8988T (cell line): Measurements from ENCODE around the gene PDS5A.
"Not testable (repeated sequence)": the region's sequence is repeated elsewhere in the genome, so short reads cannot be mapped to it uniquely, and the experiment has no call there.

ENCODE experiments used
- DNase-seq: peaks from one replicate; pipeline ENCODE4 v3.0.0; 2011

PDS5A gene

DNA sequence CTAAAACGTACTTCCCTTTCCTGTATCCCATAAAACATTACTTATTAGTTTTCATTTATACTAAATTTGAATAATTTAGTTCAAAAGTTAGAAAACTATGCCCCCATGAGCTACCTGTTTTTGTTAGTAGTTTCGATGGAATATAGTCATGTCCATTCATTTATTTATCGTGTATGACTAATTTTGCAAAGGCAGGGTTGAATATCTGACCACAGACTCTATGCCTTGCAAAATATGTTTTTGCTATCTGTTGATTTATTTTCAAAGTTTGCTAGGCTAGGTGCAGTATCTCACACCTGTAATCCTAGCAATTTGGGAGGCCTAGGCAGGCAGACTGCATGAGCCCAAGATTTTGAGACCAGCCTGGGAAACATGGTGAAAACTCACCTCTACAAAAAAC is 78.4 kb downstream of the PDS5A start:
- no peak for DNase-seq

DNA sequence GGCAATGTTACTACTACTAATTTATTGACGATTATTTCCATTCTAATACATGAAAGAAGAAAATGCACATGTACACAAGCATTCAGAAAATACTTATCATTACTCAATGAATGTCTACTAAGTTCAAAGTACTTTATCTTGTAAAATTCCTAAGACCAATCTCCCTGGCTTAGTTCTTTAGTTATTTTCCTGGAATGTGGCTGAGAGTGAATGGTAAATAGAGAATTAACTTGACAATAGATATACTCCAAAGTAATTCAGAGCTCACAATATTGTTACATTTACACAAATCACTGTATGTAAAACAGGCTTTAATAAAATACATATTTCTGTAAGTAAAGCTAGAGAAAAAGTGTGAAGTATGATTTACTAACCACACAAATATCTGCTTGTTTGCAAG is 79.7 kb downstream of the PDS5A start:
- DNase-seq, result no peak

DNA sequence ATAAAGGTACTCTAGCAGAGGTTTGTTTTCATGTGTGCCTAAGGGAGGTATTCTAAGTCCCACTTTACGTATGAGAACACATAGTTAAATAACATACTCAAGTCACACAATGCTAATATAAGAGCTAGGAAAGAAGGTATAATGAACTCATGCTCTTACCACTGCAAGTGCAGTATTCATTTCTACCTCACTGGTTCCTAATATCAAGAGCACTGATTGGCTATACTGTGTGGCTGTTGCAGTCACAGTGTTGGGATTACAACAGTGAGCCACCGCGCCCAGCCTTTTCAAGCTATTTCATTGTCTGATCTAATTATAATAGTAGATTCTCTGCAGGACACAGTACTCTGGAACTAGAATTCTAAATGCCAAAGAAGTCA is 84.0 kb downstream of the PDS5A start:
- no peak for DNase-seq

DNA sequence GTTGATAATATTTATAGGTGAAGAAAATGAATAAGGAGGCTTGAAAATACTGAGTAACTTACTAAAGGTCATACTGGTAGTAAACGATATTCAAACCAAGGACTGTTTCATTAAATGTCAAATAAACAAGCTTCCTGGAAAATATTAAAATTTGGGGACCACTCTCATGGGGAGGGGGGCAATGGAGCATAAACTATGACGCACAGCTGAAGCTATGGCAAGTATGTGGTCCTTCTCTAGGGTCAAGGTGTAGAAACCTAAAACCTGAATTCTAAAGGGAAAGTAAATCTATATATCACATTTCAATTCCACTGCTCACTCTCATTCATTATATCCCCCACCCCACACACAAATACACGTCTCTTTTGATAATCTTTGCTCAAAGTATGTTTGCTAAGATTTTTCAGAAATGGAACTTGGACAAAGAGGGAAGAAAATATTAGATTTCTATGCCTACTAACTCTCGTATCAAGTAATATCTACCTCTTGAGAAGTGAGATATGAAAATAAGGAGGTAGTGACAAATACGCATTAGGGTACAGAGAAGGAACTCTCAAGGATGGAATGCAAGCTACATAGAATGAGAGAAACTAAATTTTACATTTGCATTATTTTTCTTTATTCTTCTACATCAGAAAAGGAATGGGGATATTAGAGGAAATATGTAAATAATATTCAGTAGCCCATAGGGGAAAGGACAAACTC is 84.6 kb downstream of the PDS5A start:
- no peak for DNase-seq

DNA sequence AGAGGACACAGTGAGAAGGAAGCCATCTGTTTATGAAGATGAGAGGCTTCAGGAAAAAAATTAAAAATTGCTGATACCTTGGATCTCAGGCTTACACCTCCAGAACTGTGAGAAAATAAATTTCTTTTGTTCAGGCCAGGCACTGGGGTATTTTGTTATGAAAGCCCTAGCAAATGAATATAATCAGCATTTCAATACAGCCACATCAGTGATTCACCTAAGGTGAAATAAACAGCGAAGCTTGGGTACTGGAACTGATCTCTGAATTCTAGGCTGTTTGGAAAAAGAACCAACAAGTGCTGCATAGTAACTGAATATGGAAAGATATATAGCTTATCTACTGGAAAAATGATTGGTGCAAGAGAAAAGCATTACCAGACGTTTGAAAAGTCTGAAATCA is 88.5 kb downstream of the PDS5A start:
- no peak for DNase-seq

DNA sequence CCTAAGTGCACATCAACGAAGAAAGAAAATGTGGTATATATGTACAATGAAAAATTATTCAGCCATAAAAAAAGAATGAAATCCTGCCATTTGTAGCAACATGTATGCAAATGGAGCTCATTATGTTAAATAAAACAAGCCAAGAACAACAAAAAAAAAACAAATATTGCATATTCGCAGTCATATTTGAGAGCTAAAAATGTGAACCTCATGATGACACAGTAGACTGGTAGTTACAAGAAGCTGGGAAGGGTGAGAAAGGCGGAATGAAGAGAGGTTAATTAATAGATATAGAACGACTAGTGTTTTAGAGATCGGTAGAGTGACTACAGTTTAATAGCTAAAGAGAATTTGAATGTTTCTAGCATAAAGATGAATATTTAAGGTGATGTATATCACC is 89.2 kb downstream of the PDS5A start:
- no peak for DNase-seq

DNA sequence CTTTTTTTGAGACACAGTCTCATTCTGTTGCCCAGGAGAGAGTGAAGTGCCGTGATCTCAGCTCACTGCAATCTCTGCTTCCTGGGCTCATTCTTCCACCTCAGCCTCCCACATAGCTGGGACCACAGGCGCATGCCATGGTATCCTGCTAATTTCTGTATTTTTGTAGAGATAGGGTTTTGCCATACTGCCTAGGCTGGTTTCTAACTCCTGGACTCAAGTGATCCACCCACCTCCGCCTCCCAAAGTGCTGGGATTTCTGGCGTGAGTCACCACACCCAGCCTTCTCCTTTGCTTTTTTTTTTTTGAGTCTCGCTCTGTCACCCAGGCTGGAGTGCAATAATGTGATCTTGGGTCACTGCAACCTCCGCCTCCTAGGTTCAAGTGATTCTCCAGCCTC is 94.1 kb downstream of the PDS5A start:
- no peak for DNase-seq

DNA sequence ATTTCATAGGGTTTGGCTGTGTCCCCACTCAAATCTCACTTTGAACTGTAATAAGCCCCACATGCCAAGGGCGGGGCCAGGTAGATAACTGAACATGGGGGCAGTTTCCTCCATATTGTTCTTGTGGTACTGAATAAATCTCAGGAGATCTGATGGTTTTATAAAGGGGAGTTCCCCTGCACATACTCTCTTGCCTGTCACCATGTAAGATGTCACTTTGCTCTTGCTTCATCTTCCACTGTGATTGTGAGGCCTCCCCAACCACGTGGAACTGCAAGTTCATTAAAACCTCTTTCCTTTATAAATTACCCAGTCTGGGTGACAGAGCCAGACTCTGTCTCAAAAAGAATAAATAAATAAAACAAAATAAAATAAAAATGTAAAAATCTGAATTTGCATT is 95.9 kb downstream of the PDS5A start:
- no peak for DNase-seq

DNA sequence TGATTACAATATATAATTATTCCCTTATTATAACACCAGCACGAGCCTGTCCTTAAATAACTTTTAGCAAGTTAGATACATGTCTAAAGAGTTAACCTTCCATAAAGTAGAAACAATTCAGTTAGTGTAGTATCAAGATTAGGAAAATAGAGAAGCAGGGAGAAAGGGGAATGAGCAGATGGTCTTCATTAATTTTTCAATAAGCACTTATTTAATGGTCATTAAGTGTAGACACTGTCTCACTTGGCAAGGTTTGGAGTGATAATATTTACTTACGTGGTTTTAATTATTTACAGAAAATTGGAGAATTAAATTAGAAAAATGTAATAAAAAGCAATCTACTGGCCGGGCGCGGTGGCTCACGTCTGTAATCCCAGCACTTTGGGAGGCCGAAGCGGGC is 99.7 kb downstream of the PDS5A start:
- no peak for DNase-seq

DNA sequence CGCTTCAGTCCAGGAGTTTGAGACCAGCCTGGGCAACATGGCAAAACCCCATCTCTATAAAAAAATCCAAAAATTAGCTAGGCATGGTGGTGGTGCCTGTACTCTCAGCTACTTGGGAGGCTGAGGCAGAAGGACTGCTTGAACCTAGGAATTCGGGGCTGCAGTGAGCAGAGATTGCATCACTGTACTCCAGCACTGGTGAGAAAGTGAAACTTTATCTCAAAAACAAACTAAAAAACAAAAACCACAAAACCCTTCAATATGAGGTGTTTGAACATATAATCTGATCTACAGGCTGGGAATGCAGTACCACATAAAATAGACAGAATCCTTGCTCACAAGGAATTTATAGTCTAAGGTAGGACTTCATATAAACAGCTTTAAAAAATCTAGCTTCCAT is 103.9 kb downstream of the PDS5A start:
- no peak for DNase-seq

DNA sequence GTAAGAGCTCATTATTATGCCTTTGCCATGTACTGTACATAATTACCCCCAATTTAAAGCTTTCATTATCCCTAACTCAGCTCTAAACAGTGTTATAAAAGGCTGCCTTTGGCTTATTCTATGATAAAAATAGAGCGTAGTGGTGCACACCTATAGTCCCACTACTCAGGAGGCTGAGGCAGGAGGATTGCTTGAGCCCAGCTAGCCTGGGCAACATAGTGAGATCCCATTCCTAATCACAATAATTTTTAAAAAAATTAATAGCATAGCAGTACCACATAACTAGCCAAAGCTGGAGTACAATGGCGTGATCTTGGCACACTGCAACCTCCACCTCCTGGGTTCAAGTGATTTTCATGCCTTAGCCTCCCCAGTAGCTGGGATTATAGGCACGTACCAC is 112.4 kb downstream of the PDS5A start:
- DNase-seq, result no peak

DNA sequence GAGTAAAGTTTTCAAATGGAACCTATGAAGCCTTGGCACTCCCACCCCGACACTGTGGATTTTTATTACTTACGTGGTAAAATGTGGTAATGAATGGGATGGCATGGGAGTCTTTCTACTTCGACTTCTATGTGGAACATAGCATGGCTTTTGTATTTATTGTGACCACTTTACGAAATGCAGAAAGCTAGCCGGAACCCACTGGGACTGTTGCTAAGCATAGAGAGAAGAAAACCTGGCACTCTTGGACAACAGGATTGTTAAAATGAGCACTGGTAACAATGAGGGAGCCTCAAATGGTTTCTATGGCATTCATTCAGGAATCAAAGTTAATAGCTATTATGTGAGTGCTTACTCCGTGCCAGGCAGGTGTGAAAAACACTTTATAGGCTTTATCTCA is 113.3 kb downstream of the PDS5A start:
- DNase-seq, result no peak

DNA sequence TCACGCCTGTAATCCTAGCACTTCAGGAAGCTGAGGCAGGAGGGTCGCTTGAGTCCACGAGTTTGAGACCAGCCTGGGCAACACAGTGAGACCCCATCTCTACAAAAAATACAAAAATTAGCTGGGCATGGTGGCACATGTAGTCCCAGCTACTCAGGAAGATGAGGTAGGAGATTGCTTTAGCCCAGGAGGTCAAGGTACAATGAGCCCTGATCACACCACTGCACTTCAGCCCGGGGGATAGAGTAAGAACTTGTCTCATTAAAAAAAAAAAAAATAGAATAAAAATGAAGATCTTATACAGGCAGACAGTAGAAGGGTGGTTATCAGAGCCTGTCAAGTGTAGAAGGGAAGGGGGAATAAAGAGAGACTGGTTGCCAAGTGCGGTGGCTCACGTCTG is 116.9 kb downstream of the PDS5A start:
- no peak for DNase-seq

DNA sequence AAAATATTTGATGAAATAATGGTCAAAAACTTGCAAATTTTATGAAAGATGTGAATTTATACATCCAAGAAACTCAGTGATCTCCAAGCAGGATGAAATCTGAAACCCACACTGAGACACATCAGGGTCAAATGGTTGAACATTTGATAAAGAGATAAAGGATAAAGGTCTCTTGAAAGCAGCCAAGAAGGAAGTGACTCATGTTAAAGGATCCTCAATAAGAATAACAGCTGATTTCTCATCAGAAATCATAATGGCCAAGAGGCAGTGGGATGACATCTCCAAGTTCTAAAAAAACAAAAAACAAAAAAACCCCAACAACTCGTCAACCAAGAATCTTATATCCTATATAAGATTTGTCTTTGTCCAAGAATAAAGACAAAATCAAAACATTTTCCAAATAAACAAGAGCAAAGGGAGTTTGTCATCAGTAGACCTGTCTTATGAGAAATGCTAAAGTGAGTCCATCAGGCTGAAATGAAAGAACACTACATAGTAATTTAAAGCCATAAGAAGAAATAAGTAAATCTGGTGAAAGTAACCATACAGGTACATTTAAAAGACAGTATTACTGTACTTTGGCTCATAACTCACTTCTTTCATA is 121.7 kb downstream of the PDS5A start:
- DNase-seq, result no peak

DNA sequence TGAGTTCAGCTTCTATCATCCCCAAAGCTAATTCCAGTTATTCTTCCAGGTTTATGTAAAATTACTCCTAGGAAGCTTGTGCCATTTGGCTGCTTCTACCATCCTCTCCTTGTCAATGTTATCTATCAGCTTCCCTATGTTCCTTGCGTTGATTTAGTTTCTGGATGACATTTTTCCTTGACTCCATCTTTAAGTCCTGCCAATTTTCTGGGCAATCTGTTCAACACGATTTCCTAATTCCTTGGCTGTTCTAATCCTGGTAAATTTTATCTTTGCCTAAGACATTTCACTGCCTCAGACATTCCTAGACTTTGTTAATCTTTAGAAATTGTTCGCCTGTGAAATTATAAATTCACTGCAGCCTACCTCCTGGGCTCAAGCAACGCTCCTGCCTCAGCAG is 125.1 kb downstream of the PDS5A start:
- DNase-seq, result no peak

DNA sequence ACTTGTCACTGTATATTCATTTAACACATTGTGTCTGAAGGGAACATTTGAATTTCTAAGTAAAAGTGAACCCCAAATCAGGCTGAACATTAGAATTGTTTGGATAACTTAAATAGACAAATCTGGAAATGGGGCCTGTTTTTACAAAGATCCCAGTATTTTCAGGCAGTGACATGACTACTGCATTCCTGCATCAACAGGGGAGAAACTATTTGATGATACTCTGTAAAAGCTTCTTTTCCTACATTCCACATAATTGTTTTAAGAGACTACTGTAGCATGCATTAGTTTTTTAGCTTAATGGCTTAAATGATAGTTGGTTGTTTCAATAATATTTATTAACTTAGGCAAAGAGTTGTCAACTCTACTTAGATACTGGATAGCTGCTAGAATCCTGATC is 127.0 kb downstream of the PDS5A start:
- no peak for DNase-seq

DNA sequence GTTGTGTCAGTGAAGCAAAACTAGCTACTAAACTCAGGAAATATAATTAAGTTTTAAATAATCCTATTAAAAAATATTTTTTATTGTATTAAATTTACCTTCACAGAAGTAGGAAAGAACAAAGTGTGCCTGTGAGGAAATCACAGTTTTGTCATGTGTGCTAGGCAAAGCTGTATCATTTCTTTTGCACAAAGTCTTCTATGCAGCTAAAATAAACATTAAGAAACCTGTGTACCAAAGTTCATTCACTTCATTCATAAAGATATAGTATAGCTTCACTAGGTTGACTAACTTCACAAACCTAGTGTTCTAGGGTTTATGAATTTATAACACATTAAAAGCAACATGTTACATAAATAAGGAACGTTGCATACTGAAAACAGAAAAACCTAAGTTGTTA is 131.0 kb downstream of the PDS5A start:
- no peak for DNase-seq

DNA sequence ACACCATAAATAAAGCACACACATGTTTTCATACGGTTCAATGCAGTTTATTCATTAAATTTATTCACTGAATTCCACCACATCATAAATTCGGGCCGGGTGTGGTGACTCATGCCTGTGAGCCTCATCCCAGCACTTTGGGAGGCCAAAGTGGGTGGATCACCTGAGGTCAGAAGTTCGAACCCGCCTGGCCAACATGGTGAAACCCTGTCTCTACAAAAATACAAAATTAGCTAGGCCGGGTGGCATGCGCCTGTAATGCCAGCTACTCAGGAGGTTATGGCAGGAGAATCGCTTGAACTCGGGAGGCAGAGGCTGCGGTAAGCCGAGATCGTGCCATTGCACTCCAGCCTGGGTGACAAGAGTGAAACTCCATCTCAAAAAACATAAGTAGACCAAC is 131.6 kb downstream of the PDS5A start:
- DNase-seq, result no peak

DNA sequence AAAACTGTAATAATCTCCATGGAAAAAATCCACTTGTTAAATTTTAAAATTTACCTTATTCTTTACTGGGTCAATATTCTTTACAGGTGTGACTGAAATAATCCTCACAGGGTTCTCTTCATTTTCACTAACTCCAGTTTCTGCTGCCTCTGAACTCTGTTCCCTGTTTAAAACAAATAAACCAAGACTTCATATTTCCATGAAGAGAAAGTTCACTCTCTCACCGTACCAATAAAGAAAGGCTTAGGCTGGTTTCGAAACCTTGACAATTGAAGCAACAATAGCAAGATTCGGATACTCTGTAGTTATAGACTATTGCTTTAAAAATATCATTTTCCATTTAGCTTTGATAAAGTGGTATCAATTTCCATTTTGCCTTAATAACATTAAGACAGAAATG is 135.8 kb downstream of the PDS5A start:
- no peak for DNase-seq

DNA sequence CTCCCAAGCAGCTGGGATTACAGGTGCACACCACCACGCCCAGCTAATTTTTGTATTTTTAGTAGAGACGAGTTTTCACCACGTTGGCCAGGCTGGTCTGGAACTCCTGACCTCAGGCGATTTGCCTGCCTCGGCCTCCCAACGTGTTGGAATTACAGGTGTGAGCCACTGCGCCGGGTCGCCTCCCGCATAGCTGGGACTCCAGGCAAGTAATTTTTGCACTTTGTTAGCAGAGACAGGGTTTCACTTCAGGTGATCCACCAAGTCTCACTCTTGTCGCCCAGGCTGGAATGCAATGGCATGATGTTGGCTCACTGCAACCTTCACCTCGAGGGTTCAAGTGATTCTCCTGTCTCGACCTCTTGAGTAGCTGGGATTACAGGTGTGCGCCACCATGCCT is 137.2 kb downstream of the PDS5A start:
- not testable (repeated sequence) for DNase-seq

DNA sequence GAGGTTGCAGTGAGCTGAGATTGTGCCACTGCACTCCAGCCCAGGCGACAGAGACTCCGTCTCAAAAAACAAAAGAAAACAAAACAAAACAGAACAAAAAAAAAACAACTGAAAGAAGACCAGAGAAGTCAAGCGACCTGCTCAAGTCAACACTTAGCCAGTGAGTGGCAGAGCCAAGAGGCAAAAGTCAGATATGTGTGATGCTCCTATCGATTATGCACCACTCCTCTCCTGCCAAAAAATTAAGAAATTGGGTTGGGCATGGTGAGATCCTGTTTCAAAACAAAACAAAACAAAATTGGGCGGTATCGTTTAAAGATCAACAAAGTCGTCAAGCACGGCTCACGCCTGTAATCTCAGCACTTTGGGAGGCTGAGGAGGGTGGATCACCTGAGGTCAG is 137.7 kb downstream of the PDS5A start:
- DNase-seq, result no peak

DNA sequence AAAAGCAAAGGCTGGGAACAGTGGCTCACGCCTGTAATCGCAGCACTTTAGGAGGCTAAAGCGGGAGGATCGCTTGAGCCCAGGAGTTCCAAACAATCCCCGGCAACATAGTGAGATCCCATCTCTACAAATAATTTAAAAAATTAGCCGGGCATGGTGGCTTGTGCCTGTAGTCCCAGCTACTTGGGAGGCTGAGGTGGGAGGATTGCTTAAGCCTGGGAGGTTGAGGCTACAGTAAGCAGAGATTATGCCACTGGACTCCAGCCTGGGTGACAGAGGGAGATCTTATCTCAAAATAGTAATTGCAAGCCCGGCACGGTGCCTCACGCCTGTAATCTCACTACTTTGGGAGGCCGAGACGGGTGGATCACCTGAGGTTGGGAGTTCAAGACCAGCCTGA is 139.3 kb downstream of the PDS5A start:
- DNase-seq, result not testable (repeated sequence)

DNA sequence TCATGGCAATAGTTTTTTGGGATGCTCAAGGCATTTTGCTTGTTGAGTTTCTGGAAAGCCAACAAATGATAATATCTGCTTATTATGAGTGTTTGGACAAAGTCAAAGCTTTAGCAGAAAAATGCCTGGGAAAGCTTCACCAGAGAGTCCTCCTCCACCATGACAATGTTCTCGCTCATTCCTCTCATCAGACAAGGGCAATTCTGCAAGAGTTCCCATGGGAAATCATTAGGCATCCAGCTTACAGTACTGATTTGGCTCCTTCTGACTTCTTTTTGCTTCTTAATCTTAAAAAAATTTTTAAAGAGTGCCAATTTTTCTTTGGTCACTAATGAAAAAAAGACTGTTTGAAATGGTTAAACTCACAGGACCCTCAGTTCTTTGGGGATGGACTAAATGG is 143.4 kb downstream of the PDS5A start:
- no peak for DNase-seq

DNA sequence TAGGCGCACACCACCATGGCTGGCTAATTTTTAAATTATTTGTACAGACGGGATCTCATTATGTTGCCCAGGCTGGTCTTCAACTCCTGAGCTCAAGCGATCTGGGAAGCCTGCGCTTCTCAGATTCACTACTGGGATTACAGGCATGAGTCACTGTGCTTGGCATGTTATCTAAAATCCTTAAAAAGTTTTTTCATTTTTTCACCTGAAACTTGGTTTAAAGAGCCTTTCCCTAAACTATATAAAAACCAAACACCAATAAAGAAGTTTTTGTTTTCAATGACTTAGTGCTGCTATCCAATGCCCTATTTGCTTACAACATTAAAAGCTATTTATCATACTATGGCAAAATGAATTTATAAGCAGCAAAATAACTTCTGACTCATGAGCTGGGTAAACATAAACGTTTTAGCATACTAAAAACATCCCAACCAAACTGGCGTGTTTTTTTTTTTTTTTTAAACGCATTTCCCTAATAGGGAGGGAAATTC is 151.9 kb downstream of the PDS5A start:
- no peak for DNase-seq

DNA sequence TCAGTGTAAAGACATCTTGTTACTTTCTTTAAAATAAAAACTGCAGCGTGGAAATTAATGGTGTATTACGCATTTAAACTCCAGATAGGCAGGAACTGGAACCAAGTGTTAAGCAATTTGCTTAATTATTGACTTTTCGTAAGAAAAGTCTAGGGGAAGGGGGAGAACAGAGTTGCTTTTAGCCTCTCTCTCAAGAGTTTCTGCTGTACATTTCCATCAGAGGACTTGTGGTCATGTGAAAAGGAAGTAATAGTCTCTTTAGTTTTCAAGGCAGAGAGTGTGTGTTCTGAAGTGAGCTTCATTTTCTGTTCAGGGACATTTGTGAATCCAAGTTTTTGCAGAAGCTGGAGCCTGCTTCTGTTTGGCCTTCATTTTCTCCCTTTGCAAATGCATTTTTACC is 152.6 kb downstream of the PDS5A start:
- DNase-seq, result no peak
